Measurements from ENCODE around the gene SLC9A6.
"Not testable (repeated sequence)": the region's sequence is repeated elsewhere in the genome, so short reads cannot be mapped to it uniquely, and the experiment has no call there.

Gene SLC9A6

GRCh38 chrX:136065044-136065671 lies 79.9 kb downstream of the SLC9A6 start:
- DNase-seq = peak in 1 of 2 experiments; percentile 19

GRCh38 chrX:136067097-136067496 lies 81.9 kb downstream of the SLC9A6 start:
- no peak for DNase-seq

GRCh38 chrX:136067966-136068365 lies 82.7 kb downstream of the SLC9A6 start:
- peak in 1 of 2 experiments; percentile 19 for DNase-seq

DNA sequence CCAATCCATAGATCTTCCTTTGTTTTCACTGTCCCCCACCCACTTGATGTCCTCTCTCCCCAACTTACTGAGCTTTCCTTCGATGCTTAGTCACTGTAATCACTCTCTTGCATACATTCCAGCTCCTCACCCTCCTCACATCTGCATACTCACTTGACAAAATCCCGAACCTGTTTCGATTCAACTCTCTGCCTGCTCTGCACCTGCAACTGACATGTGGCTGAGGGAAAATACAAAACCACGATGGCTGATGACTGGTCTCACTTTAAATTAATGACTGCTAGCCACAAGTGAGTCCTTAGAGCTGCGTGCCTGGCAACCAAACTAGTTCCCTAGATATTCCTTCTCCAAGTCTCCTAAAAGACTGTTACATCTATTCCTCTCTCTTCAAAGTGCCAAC lies 91.7 kb downstream of the SLC9A6 start:
- DNase-seq = no peak

- no peak for DNase-seq
These were observed 95.5 kb downstream of the SLC9A6 start for GRCh38 chrX:136080766-136081165.

GRCh38 chrX:136086521-136086920 lies 101.3 kb downstream of the SLC9A6 start:
- no peak for DNase-seq

DNA sequence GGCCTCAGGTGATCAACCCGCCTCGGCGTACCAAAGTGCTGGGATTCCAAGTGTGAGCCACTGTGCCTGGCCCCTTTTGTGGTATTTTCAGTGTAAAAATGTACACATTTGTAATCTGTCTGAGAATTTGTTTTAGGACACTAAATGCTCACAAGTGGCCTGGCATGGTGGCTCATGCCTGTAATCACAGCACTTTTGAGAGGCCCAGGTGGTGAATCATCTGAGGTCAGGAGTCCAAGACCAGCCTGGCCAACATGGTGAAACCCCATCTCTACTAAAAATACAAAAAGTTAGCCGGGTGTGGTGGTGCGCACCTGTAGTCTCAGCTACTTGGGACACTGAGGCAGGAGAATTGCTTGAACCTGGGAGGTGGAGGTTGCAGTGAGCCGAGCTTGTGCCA lies 106.7 kb downstream of the SLC9A6 start:
- DNase-seq = not testable (repeated sequence)

DNA sequence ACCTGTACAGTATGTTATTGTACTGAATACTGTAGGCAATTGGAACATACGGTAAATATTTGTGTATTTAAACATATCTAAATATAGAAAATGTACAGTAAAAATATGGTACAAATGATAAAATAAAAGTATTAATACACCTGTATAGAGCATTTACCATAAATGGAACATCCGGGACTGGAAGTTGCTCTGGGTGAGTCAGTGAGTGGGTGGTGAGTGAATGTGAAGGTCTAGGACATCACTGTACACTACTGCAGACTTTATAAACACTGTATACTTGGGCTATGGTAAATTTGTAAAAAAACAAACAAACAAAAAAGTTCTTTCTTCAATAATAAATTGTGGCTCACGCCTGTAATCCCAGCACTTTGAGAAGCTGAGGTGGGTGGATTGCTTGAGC lies 109.7 kb downstream of the SLC9A6 start:
- DNase-seq = no peak

Measured in NCI-H446 (cell line).